H1 (cell line): ENCODE measurements around the gene RAD9B. TPM values are rescaled to one million over a fixed set of nuclear protein-coding genes. Genes with fewer than 3 reads are reported as not detected.

Source experiments
- EGR1 ChIP-seq: IDR thresholded peaks from 2 replicates; pipeline ENCODE4 v1.6.1; 2011; ENCODE audit warnings: low read depth, low read length, borderline replicate concordance
- RBBP5 ChIP-seq: IDR thresholded peaks from 2 replicates; pipeline ENCODE4 v1.7.1; 2012; ENCODE audit warnings: low read depth, mild to moderate bottlenecking, inconsistent platforms, low read length, moderate library complexity, borderline replicate concordance
- polyA plus RNA-seq, 7 experiments: library from polyadenylated mRNA; depleted of rRNA in 3 of 7; stranded (reverse) in 5 of 7; unstranded in 2 of 7; fragments of >200 nt in 5 of 7; fragments of 200-250 nt in 2 of 7; gene quantifications; 1 replicate in 5 of 7; 2 replicates in 1 of 7; 4 replicates in 1 of 7; pipeline versions ENCODE4 v1.2.1 to v1.2.3, GENCODE V29; 2011 to 2013; ENCODE audit warnings: missing spikeins in 2 of 7, mixed read lengths in 2 of 7
- total RNA-seq: library from RNA; stranded (reverse); fragmentation: NEBNext Ultra II Directional; extraction: Animal tissue kit (Norgen Biotek cat#: 25700); gene quantifications from 2 replicates; pipeline ENCODE4 v1.2.1, GENCODE V29; 2021
- TF ChIP-seq, protein P1 (sequence below): fragments of 300-600 bp; sonication (generic); IDR thresholded peaks from 2 replicates; pipeline ENCODE4 v1.7.1; 2012; ENCODE audit warnings: low read length, moderate library complexity, mild to moderate bottlenecking, inconsistent platforms; ENCODE audit not compliant: insufficient replicate concordance

The RAD9B gene
- total and polyA plus RNA-seq, 2 of the 8 experiments (the other 6 are each of a cell fraction or from before 2014, with no cell fraction given), result 0.06 TPM; not detected in 1

DNA sequence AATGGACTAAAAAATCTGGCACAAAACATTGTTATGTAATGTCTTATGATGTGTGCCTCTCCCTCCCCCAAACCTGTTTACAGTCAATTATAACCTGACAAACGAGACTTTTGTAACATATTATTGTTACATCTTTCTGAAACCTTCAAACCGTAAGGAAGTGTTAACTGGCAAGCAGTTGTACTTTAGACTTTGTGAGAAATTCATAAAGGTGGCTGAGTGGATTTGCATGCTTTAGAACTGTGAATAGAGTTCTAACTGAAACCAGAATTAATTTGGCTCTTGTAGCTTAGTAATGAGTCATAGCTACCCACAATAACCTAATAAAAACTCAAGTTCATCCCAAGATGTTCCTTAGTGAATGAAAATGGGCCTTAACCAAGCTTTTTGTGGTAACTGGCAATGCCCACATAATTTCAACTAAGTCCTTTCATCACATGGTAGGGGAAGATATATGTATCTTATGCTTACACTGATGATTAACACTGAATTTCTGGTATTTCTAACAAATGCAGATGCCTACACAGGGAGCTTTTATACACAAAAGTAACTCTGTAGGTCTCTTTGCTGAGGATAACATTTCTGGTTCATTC, 29.7 kb downstream of the RAD9B start (continued):
- TF ChIP-seq, protein P1, sequence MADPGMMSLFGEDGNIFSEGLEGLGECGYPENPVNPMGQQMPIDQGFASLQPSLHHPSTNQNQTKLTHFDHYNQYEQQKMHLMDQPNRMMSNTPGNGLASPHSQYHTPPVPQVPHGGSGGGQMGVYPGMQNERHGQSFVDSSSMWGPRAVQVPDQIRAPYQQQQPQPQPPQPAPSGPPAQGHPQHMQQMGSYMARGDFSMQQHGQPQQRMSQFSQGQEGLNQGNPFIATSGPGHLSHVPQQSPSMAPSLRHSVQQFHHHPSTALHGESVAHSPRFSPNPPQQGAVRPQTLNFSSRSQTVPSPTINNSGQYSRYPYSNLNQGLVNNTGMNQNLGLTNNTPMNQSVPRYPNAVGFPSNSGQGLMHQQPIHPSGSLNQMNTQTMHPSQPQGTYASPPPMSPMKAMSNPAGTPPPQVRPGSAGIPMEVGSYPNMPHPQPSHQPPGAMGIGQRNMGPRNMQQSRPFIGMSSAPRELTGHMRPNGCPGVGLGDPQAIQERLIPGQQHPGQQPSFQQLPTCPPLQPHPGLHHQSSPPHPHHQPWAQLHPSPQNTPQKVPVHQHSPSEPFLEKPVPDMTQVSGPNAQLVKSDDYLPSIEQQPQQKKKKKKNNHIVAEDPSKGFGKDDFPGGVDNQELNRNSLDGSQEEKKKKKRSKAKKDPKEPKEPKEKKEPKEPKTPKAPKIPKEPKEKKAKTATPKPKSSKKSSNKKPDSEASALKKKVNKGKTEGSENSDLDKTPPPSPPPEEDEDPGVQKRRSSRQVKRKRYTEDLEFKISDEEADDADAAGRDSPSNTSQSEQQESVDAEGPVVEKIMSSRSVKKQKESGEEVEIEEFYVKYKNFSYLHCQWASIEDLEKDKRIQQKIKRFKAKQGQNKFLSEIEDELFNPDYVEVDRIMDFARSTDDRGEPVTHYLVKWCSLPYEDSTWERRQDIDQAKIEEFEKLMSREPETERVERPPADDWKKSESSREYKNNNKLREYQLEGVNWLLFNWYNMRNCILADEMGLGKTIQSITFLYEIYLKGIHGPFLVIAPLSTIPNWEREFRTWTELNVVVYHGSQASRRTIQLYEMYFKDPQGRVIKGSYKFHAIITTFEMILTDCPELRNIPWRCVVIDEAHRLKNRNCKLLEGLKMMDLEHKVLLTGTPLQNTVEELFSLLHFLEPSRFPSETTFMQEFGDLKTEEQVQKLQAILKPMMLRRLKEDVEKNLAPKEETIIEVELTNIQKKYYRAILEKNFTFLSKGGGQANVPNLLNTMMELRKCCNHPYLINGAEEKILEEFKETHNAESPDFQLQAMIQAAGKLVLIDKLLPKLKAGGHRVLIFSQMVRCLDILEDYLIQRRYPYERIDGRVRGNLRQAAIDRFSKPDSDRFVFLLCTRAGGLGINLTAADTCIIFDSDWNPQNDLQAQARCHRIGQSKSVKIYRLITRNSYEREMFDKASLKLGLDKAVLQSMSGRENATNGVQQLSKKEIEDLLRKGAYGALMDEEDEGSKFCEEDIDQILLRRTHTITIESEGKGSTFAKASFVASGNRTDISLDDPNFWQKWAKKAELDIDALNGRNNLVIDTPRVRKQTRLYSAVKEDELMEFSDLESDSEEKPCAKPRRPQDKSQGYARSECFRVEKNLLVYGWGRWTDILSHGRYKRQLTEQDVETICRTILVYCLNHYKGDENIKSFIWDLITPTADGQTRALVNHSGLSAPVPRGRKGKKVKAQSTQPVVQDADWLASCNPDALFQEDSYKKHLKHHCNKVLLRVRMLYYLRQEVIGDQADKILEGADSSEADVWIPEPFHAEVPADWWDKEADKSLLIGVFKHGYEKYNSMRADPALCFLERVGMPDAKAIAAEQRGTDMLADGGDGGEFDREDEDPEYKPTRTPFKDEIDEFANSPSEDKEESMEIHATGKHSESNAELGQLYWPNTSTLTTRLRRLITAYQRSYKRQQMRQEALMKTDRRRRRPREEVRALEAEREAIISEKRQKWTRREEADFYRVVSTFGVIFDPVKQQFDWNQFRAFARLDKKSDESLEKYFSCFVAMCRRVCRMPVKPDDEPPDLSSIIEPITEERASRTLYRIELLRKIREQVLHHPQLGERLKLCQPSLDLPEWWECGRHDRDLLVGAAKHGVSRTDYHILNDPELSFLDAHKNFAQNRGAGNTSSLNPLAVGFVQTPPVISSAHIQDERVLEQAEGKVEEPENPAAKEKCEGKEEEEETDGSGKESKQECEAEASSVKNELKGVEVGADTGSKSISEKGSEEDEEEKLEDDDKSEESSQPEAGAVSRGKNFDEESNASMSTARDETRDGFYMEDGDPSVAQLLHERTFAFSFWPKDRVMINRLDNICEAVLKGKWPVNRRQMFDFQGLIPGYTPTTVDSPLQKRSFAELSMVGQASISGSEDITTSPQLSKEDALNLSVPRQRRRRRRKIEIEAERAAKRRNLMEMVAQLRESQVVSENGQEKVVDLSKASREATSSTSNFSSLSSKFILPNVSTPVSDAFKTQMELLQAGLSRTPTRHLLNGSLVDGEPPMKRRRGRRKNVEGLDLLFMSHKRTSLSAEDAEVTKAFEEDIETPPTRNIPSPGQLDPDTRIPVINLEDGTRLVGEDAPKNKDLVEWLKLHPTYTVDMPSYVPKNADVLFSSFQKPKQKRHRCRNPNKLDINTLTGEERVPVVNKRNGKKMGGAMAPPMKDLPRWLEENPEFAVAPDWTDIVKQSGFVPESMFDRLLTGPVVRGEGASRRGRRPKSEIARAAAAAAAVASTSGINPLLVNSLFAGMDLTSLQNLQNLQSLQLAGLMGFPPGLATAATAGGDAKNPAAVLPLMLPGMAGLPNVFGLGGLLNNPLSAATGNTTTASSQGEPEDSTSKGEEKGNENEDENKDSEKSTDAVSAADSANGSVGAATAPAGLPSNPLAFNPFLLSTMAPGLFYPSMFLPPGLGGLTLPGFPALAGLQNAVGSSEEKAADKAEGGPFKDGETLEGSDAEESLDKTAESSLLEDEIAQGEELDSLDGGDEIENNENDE, result no peak
- TF ChIP-seq RBBP5, result no peak
- TF ChIP-seq EGR1, result no peak
